Stimulated activated CD8-positive, alpha-beta memory T cell treated with anti-CD3 and anti-CD28 coated beads, Interleukin-15, amount 100 ng/mL, for 48 hours (primary cell): Measurements from ENCODE around the gene RNASE9.
"Not testable (repeated sequence)": the region's sequence is repeated elsewhere in the genome, so short reads cannot be mapped to it uniquely, and the experiment has no call there.

Source experiments
- DNase-seq, 2 donors: peaks; one replicate each; pipeline ENCODE4 v3.0.0-alpha.2; 2020; ENCODE audit warnings: low read depth in 2 of 2

The RNASE9 gene

GRCh38 chr14:20522332-20522731 is 38.5 kb downstream of the RNASE9 start:
- DNase-seq: no peak

- DNase-seq: no peak
Observed at GRCh38 chr14:20516921-20517320, 43.9 kb downstream of the RNASE9 start.

- no peak for DNase-seq
Observed at GRCh38 chr14:20515846-20516245, 45.0 kb downstream of the RNASE9 start.

- no peak for DNase-seq
Observed at GRCh38 chr14:20512177-20512905, 48.5 kb downstream of the RNASE9 start.

- no peak for DNase-seq
Observed at GRCh38 chr14:20508367-20508766, 52.5 kb downstream of the RNASE9 start.

GRCh38 chr14:20507537-20507936 is 53.3 kb downstream of the RNASE9 start:
- DNase-seq: not testable (repeated sequence)

GRCh38 chr14:20506752-20507151 is 54.1 kb downstream of the RNASE9 start:
- DNase-seq: not testable (repeated sequence)

GRCh38 chr14:20506276-20506675 is 54.6 kb downstream of the RNASE9 start:
- DNase-seq: not testable (repeated sequence)
